HG03097 (cell line): Measurements from ENCODE around the gene OTOF.

Source experiments
- ATAC-seq: cut with Tn5 transposase; IDR thresholded peaks from one replicate; pipeline ENCODE4 v1.9.1; 2021; ENCODE audit not compliant: unreplicated experiment, low FRiP score

The OTOF gene

DNA sequence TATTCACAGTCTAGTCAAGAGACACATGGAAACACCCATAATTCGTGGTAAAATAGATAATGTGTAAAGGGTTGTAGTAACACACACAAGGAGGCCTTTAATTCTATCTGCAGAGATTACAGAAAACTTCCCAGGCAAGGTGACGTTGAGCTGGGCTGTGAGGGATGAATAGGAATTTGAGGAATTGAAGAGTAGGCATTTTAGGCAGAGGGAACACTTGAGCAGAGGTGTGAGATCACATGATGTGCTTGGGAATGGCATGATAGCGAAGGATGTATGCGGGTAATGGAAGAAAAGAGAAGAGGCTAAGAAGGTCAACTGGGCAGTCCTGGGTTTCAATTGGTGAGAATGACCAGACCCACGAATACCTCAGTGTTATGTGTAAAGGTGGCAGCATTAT is 56.0 kb downstream of the OTOF start:
- no peak for ATAC-seq

GRCh38 chr2:26414311-26414710 is 63.6 kb downstream of the OTOF start:
- ATAC-seq = no peak

- no peak for ATAC-seq
Measured at GRCh38 chr2:26412091-26412673, 65.7 kb downstream of the OTOF start.

- ATAC-seq = no peak
Measured at GRCh38 chr2:26411419-26411818, 66.5 kb downstream of the OTOF start.

- ATAC-seq = no peak
Measured at GRCh38 chr2:26410764-26411243, 67.1 kb downstream of the OTOF start.

GRCh38 chr2:26409785-26410184 is 68.1 kb downstream of the OTOF start:
- ATAC-seq = no peak

DNA sequence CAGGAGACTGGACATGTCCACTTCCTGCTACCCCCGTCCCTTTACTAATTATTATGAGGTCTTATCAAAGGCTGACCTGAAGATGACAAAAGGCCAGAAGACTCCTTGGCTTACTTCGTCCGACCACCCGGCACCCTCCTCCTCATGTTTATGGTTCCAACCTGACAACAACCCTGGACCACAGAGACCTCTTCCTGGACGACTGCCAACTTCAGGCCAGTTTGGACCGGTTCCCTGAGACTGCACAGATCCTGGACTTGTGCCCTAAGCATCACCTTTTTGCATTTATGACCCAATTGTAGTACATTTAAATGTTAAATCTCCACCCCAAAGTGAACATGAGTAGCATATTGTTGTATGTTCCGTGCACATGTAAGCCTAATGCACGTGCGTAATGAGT is 70.4 kb downstream of the OTOF start:
- ATAC-seq = no peak
